DMS79 (cell line): ENCODE results near the gene C2CD3.
"Not testable (repeated sequence)": the region's sequence is repeated elsewhere in the genome, so short reads cannot be mapped to it uniquely, and the experiment has no call there.

Source experiments
- DNase-seq: peaks from one replicate; lab custom pipeline; 2025; lab: John Stamatoyannopoulos, UW

Gene C2CD3

GRCh38 chr11:74120260-74121035, 50.4 kb downstream of the C2CD3 start:
- not testable (repeated sequence) for DNase-seq

GRCh38 chr11:74116719-74117118, 54.1 kb downstream of the C2CD3 start:
- no peak for DNase-seq

- DNase-seq, result no peak
Observed at GRCh38 chr11:74112877-74113276, 57.9 kb downstream of the C2CD3 start.

GRCh38 chr11:74106124-74106523, 64.7 kb downstream of the C2CD3 start:
- DNase-seq, result no peak

- DNase-seq, result no peak
Observed at GRCh38 chr11:74102321-74102720, 68.5 kb downstream of the C2CD3 start.

- DNase-seq, result no peak
Observed at GRCh38 chr11:74100735-74101134, 70.1 kb downstream of the C2CD3 start.

- no peak for DNase-seq
Observed at GRCh38 chr11:74100231-74100630, 70.6 kb downstream of the C2CD3 start.

- no peak for DNase-seq
Observed at GRCh38 chr11:74097686-74098237, 73.0 kb downstream of the C2CD3 start.

GRCh38 chr11:74094393-74094792, 76.4 kb downstream of the C2CD3 start:
- no peak for DNase-seq

GRCh38 chr11:74092425-74092824, 78.4 kb downstream of the C2CD3 start:
- no peak for DNase-seq

GRCh38 chr11:74091549-74091948, 79.3 kb downstream of the C2CD3 start:
- no peak for DNase-seq

- DNase-seq, result no peak
Observed at GRCh38 chr11:74090701-74091100, 80.1 kb downstream of the C2CD3 start.

GRCh38 chr11:74086242-74086884, 84.4 kb downstream of the C2CD3 start:
- no peak for DNase-seq

GRCh38 chr11:74085542-74085892, 85.3 kb downstream of the C2CD3 start:
- DNase-seq, result no peak

- no peak for DNase-seq
Observed at GRCh38 chr11:74084796-74085541, 85.8 kb downstream of the C2CD3 start.

GRCh38 chr11:74083927-74084326, 86.9 kb downstream of the C2CD3 start:
- DNase-seq, result not testable (repeated sequence)

- no peak for DNase-seq
Observed at GRCh38 chr11:74081428-74081827, 89.4 kb downstream of the C2CD3 start.

- DNase-seq, result no peak
Observed at GRCh38 chr11:74077193-74077592, 93.6 kb downstream of the C2CD3 start.

GRCh38 chr11:74072721-74073120, 98.1 kb downstream of the C2CD3 start:
- no peak for DNase-seq

GRCh38 chr11:74072286-74072685, 98.5 kb downstream of the C2CD3 start:
- no peak for DNase-seq

- peak; percentile 47 for DNase-seq
Observed at GRCh38 chr11:74070723-74071492, 99.9 kb downstream of the C2CD3 start.
